ENCODE measurements around the gene SLC38A10.

DNA sequence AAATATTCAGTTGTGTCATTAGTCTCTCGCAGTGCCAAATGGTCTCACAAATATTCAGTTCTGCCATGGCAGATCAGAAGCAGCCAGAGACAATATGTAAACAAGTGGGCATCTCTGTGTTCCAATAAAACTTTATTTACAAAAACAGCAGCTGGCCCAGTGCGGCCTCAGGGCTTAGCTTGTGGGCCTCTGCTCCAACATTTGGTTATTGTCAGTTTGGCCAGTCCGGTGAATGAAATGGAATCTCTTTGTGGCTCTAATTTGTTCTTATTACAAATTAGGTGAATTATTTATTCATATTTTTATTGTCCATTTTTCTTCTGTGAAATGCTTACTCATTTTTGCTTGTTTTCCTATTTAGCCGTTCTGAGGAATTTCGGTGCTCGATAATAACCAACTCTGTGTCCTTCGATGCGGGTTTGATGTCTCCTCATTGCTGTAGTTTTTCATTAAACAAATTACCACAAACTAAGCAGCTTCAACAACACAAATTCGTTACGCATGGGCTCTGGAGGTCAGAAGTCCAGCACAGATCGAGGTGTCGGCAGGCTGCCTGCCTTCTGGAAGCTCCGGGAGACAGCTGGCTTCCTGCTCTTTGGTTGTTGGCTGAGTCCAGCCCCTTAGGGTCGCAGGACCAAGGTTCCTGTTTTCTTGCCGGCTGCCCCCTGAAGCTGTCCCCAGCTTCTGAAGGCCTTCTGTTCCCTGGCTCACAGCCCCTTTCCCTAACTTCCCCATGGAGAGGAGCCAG, 4.1 kb upstream of the SLC38A10 start:
- TF ChIP-seq GABPA (IDR thresholded peaks at IDR 0.05; ENCODE audit: low read depth) = no peak
- TF ChIP-seq EP300 (IDR thresholded peaks at IDR 0.05; ENCODE audit: borderline replicate concordance in 1 of 2, control insufficient read depth in 1 of 2, low read depth in 2 of 2, low read length in 2 of 2) = no peak
- TF ChIP-seq CHD4 (IDR thresholded peaks at IDR 0.05) = no peak
- TF ChIP-seq, protein P1, sequence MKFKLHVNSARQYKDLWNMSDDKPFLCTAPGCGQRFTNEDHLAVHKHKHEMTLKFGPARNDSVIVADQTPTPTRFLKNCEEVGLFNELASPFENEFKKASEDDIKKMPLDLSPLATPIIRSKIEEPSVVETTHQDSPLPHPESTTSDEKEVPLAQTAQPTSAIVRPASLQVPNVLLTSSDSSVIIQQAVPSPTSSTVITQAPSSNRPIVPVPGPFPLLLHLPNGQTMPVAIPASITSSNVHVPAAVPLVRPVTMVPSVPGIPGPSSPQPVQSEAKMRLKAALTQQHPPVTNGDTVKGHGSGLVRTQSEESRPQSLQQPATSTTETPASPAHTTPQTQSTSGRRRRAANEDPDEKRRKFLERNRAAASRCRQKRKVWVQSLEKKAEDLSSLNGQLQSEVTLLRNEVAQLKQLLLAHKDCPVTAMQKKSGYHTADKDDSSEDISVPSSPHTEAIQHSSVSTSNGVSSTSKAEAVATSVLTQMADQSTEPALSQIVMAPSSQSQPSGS (IDR thresholded peaks at IDR 0.05; ENCODE audit: low read length) = no peak
